Aorta (tissue), 5 donors: ENCODE data around the gene MANEAL. TPM values are rescaled to one million over a fixed set of nuclear protein-coding genes. Genes with fewer than 3 reads are reported as not detected.

Experiments
- ATAC-seq: fragments of 200-7000 bp; cut with Tn5 transposase; one replicate; pipeline ENCODE4 v1.9.1; 2022; ENCODE audit warnings: moderate library complexity; ENCODE audit not compliant: low FRiP score
- DNase-seq, 2 donors: peaks; one replicate each; pipeline ENCODE4 v3.0.0-alpha.2; 2020
- H3K27ac ChIP-seq, 2 donors: one replicate each; pipeline ENCODE4 v1.5.1; 2013; ENCODE audit warnings: low read length in 2 of 2, mild to moderate bottlenecking in 2 of 2, moderate library complexity in 2 of 2, control low read depth in 1 of 2, inconsistent platforms in 1 of 2, low read depth in 1 of 2
- H3K27me3 ChIP-seq, 2 donors: one replicate each; pipeline ENCODE4 v1.6.1; 2013; ENCODE audit warnings: control low read depth in 1 of 2, low read length in 1 of 2, mild to moderate bottlenecking in 1 of 2, moderate library complexity in 1 of 2; ENCODE audit not compliant: insufficient read depth in 2 of 2, control insufficient read depth in 1 of 2
- H3K36me3 ChIP-seq, 2 donors: one replicate each; pipeline ENCODE4 v1.6.1; 2013; ENCODE audit warnings: control low read depth in 1 of 2, low read length in 1 of 2, mild to moderate bottlenecking in 1 of 2; ENCODE audit not compliant: insufficient read depth in 2 of 2, control insufficient read depth in 1 of 2
- H3K4me1 ChIP-seq, 2 donors: one replicate each; pipeline ENCODE4 v1.6.1; 2013; ENCODE audit warnings: low read length in 2 of 2, control low read depth in 1 of 2, mild to moderate bottlenecking in 1 of 2, moderate library complexity in 1 of 2; ENCODE audit not compliant: insufficient read depth in 2 of 2, control insufficient read depth in 1 of 2
- H3K4me3 ChIP-seq, 2 donors: one replicate each; pipeline ENCODE4 v1.5.1; 2013; ENCODE audit warnings: low read length in 2 of 2, control low read depth in 1 of 2, mild to moderate bottlenecking in 1 of 2
- H3K9me3 ChIP-seq: one replicate; pipeline ENCODE4 v1.6.1; 2013; ENCODE audit warnings: mild to moderate bottlenecking, low read length; ENCODE audit not compliant: control insufficient read depth
- WGBS, 2 donors: extraction: QIAGEN DNeasy Blood & Tissue Kit; methylation state at CpG; one replicate each; pipeline ENCODE4 v1.1.7; 2013; 5-methylcytosine and 5-hydroxymethylcytosine counted together
- intact Hi-C, 2 donors: fragments of 100-400 bp; cut with DNase I; formaldehyde crosslinking; loops; one replicate each; pipeline versions ENCODE4 v1.14.2 to v1.15.0; 2022
- polyA plus RNA-seq, 2 donors: library from polyadenylated mRNA; stranded (reverse); fragments of 200-250 nt; gene quantifications; one replicate each; pipeline ENCODE4 v1.2.3, GENCODE V29; 2013
- total RNA-seq, 2 donors: library from RNA; stranded (reverse); fragmentation: NEBNext Ultra II Directional; extraction: Animal tissue kit (Norgen Biotek cat#: 25700); gene quantifications; one replicate each; pipeline ENCODE4 v1.2.1, GENCODE V29; 2021
- donor health status: healthy with polysubstance abuse.
- donor health status: Bipolar disorder and iron deficiency.
- donor health status: DM: no; HTN: no; CAD: no.
- donor health status: DM: no; HTN: no; CAD: no.
- donor health status: DM: yes; HTN: yes; CAD: no.

Gene MANEAL
- total and polyA plus RNA-seq, 4 donors, result 0.75 to 2.3 (median 1.6) TPM

DNA sequence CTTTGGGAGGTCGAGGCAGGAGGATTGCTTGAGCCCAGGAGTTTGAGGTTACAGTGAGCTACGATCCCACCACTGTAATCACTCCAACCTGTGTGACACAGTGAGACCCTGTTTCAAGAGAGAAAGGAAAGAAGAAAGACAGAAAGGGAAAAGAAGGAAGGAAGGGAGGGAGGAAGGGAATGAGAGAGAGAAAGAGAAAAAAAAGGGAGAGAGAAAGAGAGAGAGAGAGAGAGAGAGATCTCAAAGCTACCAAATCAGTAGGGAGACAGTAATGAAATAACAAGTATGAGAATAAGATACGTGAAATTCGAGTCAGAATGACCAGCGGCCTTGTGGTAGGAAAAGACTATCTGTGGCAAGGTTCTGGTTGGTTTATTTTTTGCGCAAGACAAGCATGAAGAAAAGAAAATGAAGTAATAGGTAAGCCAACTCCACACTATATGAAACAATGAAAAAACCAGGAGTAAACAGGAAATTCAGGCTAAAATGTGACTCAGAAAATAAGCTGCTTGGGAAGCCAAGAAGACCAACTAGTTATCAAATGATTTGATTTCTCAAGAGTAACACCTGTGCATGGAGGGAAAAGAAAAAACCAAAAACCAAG, 56.8 kb downstream of the MANEAL start:
- intact Hi-C loops, result no loop called here
- Histone ChIP-seq H3K27ac (no peak overlapping the region), H3K27me3 (no peaks in the 10 kb centered on the region), H3K9me3 (no peaks in the 10 kb centered on the region), H3K4me1 (peaks cover 2 to 3% of the 10 kb centered on the region in 2 donors), H3K4me3 (no peak overlapping the region), H3K36me3 (peaks cover 0 to 4% of the 10 kb centered on the region in 2 donors)
- 89 to 90% methylated on average over 6 of the region's 6 CpGs for whole genome bisulfite sequencing, 2 donors
- ATAC-seq (no peak), DNase-seq (no peak)

Other genes starting within 250 kb of the MANEAL start
- 10 to 100 TPM; 16.0 to 20.3 TPM for gene SNIP1, start 239.6 kb upstream of the MANEAL start, total RNA-seq
- gene SNIP1, start 239.6 kb upstream of the MANEAL start, polyA plus RNA-seq, result 1 to 10 TPM; 4.8 to 6.1 TPM
- gene DNALI1, start 236.9 kb upstream of the MANEAL start, total RNA-seq, result 1 to 10 TPM; 5.1 to 6.2 TPM
- 10 to 100 TPM in 1 of 2 donors, 1 to 10 TPM in 1; 6.9 to 21.2 TPM for gene DNALI1, start 236.9 kb upstream of the MANEAL start, polyA plus RNA-seq
- gene GNL2, start 197.9 kb upstream of the MANEAL start, total RNA-seq, result 10 to 100 TPM; 33.9 to 43.4 TPM
- 10 to 100 TPM; 38.3 to 47.4 TPM for gene GNL2, start 197.9 kb upstream of the MANEAL start, polyA plus RNA-seq
- 1 to 10 TPM in 1 of 2 donors, not detected in 1; 1.2 TPM for gene RSPO1, start 159.0 kb upstream of the MANEAL start, total RNA-seq
- gene RSPO1, start 159.0 kb upstream of the MANEAL start, polyA plus RNA-seq, result under 1 TPM in 1 of 2 donors, not detected in 1; 0.63 TPM
- 1 to 10 TPM in 1 of 2 donors, under 1 TPM in 1; 0.71 to 1.2 TPM for gene CDCA8, start 101.3 kb upstream of the MANEAL start, total RNA-seq
- under 1 TPM; 0.56 to 0.88 TPM for gene CDCA8, start 101.3 kb upstream of the MANEAL start, polyA plus RNA-seq
- gene EPHA10, start 28.7 kb upstream of the MANEAL start, total RNA-seq, result under 1 TPM in 1 of 2 donors, not detected in 1; 0.12 TPM
- gene EPHA10, start 28.7 kb upstream of the MANEAL start, polyA plus RNA-seq, result under 1 TPM; 0.05 to 0.25 TPM
- gene C1orf122, start 13.9 kb downstream of the MANEAL start, total RNA-seq, result 10 to 100 TPM; 34.0 to 35.0 TPM
- gene C1orf122, start 13.9 kb downstream of the MANEAL start, polyA plus RNA-seq, result 100 to 1,000 TPM in 1 of 2 donors, 10 to 100 TPM in 1; 75.7 to 118 TPM
- 10 to 100 TPM; 10.2 to 12.2 TPM for gene YRDC, start 14.4 kb downstream of the MANEAL start, total RNA-seq
- gene YRDC, start 14.4 kb downstream of the MANEAL start, polyA plus RNA-seq, result 10 to 100 TPM in 1 of 2 donors, 1 to 10 TPM in 1; 8.5 to 11.1 TPM
- 10 to 100 TPM; 21.0 to 23.5 TPM for gene MTF1, start 65.7 kb downstream of the MANEAL start, total RNA-seq
- gene MTF1, start 65.7 kb downstream of the MANEAL start, polyA plus RNA-seq, result 1 to 10 TPM; 2.1 to 2.8 TPM
- 10 to 100 TPM; 38.4 to 52.2 TPM for gene INPP5B, start 153.2 kb downstream of the MANEAL start, total RNA-seq
- 10 to 100 TPM in 1 of 2 donors, 1 to 10 TPM in 1; 6.4 to 28.3 TPM for gene INPP5B, start 153.2 kb downstream of the MANEAL start, polyA plus RNA-seq
- 10 to 100 TPM; 52.5 to 56.9 TPM for gene SF3A3, start 196.2 kb downstream of the MANEAL start, total RNA-seq
- gene SF3A3, start 196.2 kb downstream of the MANEAL start, polyA plus RNA-seq, result 10 to 100 TPM; 18.8 to 29.0 TPM
- 10 to 100 TPM; 43.4 to 67.9 TPM for gene FHL3, start 211.7 kb downstream of the MANEAL start, total RNA-seq
- 10 to 100 TPM; 29.9 to 53.1 TPM for gene FHL3, start 211.7 kb downstream of the MANEAL start, polyA plus RNA-seq
- gene UTP11, start 218.9 kb downstream of the MANEAL start, total RNA-seq, result 10 to 100 TPM; 28.4 to 28.8 TPM
- 10 to 100 TPM; 24.2 to 29.9 TPM for gene UTP11, start 218.9 kb downstream of the MANEAL start, polyA plus RNA-seq